H1 (cell line): ENCODE results near the gene POLG. TPM values are rescaled to one million over a fixed set of nuclear protein-coding genes. Genes with fewer than 3 reads are reported as not detected.

Experiments
- CTCF ChIA-PET: fragments of 300-600 bp; sonication (Branson Sonifier 250); formaldehyde crosslinking; loops from one replicate; lab custom pipeline; 2021; ENCODE audit not compliant: partially characterized antibody; lab: Charles Lee
- POLR2A ChIA-PET: fragments of 300-600 bp; sonication (Branson Sonifier 250); formaldehyde crosslinking; loops from one replicate; lab custom pipeline; 2021; ENCODE audit warnings: inconsistent platforms; ENCODE audit not compliant: partially characterized antibody; lab: Charles Lee
- DNase-seq, 2 experiments: peaks; one replicate each; pipeline versions ENCODE4 v3.0.0 to v3.0.0-alpha.2; 2010 to 2022; ENCODE audit warnings: low spot score in 2 of 2, low read depth in 1 of 2, mixed read lengths in 1 of 2
- FAIRE-seq: peaks from 2 replicates; lab custom pipeline; 2011; peaks lifted over from hg19 to GRCh38; lab: Jason Lieb, UNC
- H2AFZ ChIP-seq: 2 replicates; pipeline ENCODE4 v1.8.1; 2012; ENCODE audit warnings: low read length, inconsistent platforms
- H2AK5ac ChIP-seq: 2 replicates; pipeline ENCODE4 v1.6.1; 2013; ENCODE audit warnings: low read depth, low read length
- H2BK120ac ChIP-seq: replicated peaks from 2 replicates; pipeline ENCODE3; 2013; ENCODE audit warnings: low read depth, low read length, inconsistent platforms
- H2BK12ac ChIP-seq: 2 replicates; pipeline ENCODE4 v1.6.1; 2013; ENCODE audit warnings: low read depth, low read length
- H2BK15ac ChIP-seq: 2 replicates; pipeline ENCODE4 v1.6.1; 2013; ENCODE audit warnings: low read length
- H2BK20ac ChIP-seq: 2 replicates; pipeline ENCODE4 v1.6.1; 2013; ENCODE audit warnings: low read length
- H2BK5ac ChIP-seq: 2 replicates; pipeline ENCODE4 v1.6.1; 2013; ENCODE audit warnings: low read depth, low read length
- H3K14ac ChIP-seq: 2 replicates; pipeline ENCODE4 v1.6.1; 2013; ENCODE audit warnings: inconsistent platforms; ENCODE audit not compliant: insufficient read length
- H3K18ac ChIP-seq: 2 replicates; pipeline ENCODE4 v1.6.1; 2013; ENCODE audit warnings: low read length; ENCODE audit errors: extremely low read depth
- H3K23ac ChIP-seq: 2 replicates; pipeline ENCODE4 v1.6.1; 2013; ENCODE audit warnings: inconsistent platforms; ENCODE audit not compliant: insufficient read length
- H3K23me2 ChIP-seq: 2 replicates; pipeline ENCODE4 v1.6.1; 2013; ENCODE audit warnings: low read depth, low read length
- H3K27ac ChIP-seq: 2 replicates; pipeline ENCODE4 v1.6.1; 2011; ENCODE audit warnings: low read depth, low read length, inconsistent platforms
- H3K27me3 ChIP-seq, 4 experiments: replicated peaks in 1 of 4; 1 replicate in 1 of 4; 2 replicates in 3 of 4; pipeline versions ENCODE4 v1.6.1 to v1.8.1; 2011 to 2013; ENCODE audit warnings: low read length in 3 of 4, mild to moderate bottlenecking in 3 of 4, inconsistent platforms in 2 of 4, mixed read lengths in 2 of 4, moderate library complexity in 1 of 4; ENCODE audit not compliant: control insufficient read depth in 3 of 4, insufficient read depth in 3 of 4; ENCODE audit errors: extremely low read depth in 1 of 4
- H3K36me3 ChIP-seq, 4 experiments: 2 replicates each; pipeline versions ENCODE4 v1.6.1 to v1.8.1; 2011 to 2013; ENCODE audit warnings: mild to moderate bottlenecking in 4 of 4, low read length in 3 of 4, moderate library complexity in 2 of 4, control low read depth in 1 of 4, inconsistent platforms in 1 of 4; ENCODE audit not compliant: insufficient read depth in 4 of 4, control insufficient read depth in 2 of 4
- H3K4ac ChIP-seq: replicated peaks from 2 replicates; pipeline ENCODE3; 2013; ENCODE audit warnings: low read length, low read depth, mixed read lengths, inconsistent platforms; ENCODE audit not compliant: insufficient read length
- H3K4me1 ChIP-seq, 4 experiments: replicated peaks in 1 of 4; 1 replicate in 1 of 4; 2 replicates in 3 of 4; pipeline versions ENCODE4 v1.6.1 to v1.8.1; 2011 to 2013; ENCODE audit warnings: low read length in 3 of 4, inconsistent platforms in 2 of 4, mixed read lengths in 1 of 4; ENCODE audit not compliant: insufficient read depth in 4 of 4, control insufficient read depth in 3 of 4
- H3K4me2 ChIP-seq, 2 experiments: 2 replicates each; pipeline versions ENCODE4 v1.6.1 to v1.8.1; 2011 to 2013; ENCODE audit warnings: low read depth in 2 of 2, low read length in 2 of 2, control low read depth in 1 of 2, inconsistent platforms in 1 of 2, mild to moderate bottlenecking in 1 of 2; ENCODE audit not compliant: insufficient read depth in 1 of 2
- H3K4me3 ChIP-seq, 4 experiments: fragments of 200-600, 300-600 bp in 1 of 4; sonication (generic), shearing (Covaris generic), sonication (Bioruptor Twin) in 1 of 4; 2 replicates each; pipeline versions ENCODE4 v1.5.1 to v1.8.1; 2011 to 2016; ENCODE audit warnings: low read length in 4 of 4, low read depth in 3 of 4, control low read depth in 2 of 4, inconsistent platforms in 2 of 4, mild to moderate bottlenecking in 2 of 4, mixed read lengths in 1 of 4, moderate library complexity in 1 of 4; ENCODE audit not compliant: insufficient read depth in 2 of 4; ENCODE audit errors: extremely low read depth in 1 of 4
- H3K56ac ChIP-seq: replicated peaks from 2 replicates; pipeline ENCODE3; 2013; ENCODE audit warnings: low read depth, mild to moderate bottlenecking, mixed read lengths, low read length, inconsistent platforms; ENCODE audit not compliant: insufficient read length
- H3K79me1 ChIP-seq: 2 replicates; pipeline ENCODE4 v1.6.1; 2013; ENCODE audit warnings: low read depth, low read length, control low read depth
- H3K79me2 ChIP-seq, 2 experiments: 2 replicates each; pipeline versions ENCODE4 v1.6.1 to v1.8.1; 2012 to 2013; ENCODE audit warnings: low read length in 2 of 2, mild to moderate bottlenecking in 2 of 2, inconsistent platforms in 1 of 2; ENCODE audit not compliant: insufficient read depth in 2 of 2, control insufficient read depth in 1 of 2
- H3K9ac ChIP-seq, 4 experiments: replicated peaks in 1 of 4; 1 replicate in 1 of 4; 2 replicates in 3 of 4; pipeline versions ENCODE4 v1.6.1 to v1.8.1; 2011 to 2013; ENCODE audit warnings: low read depth in 3 of 4, low read length in 3 of 4, control low read depth in 2 of 4, mild to moderate bottlenecking in 2 of 4, moderate library complexity in 2 of 4, inconsistent platforms in 1 of 4; ENCODE audit errors: extremely low read depth in 1 of 4
- H3K9me3 ChIP-seq, 2 experiments: 2 replicates each; pipeline versions ENCODE4 v1.6.1 to v1.8.1; 2012 to 2013; ENCODE audit warnings: mild to moderate bottlenecking in 2 of 2, moderate library complexity in 2 of 2, control low read depth in 1 of 2, inconsistent platforms in 1 of 2, low read depth in 1 of 2, low read length in 1 of 2, mixed read lengths in 1 of 2; ENCODE audit not compliant: insufficient read depth in 2 of 2
- H4K20me1 ChIP-seq, 2 experiments: replicated peaks in 1 of 2; 2 replicates each; pipeline versions ENCODE3 to v1.8.1; 2011 to 2013; ENCODE audit warnings: inconsistent platforms in 2 of 2, low read length in 2 of 2, mild to moderate bottlenecking in 1 of 2; ENCODE audit not compliant: insufficient read depth in 2 of 2, control insufficient read depth in 1 of 2
- H4K5ac ChIP-seq: 2 replicates; pipeline ENCODE4 v1.6.1; 2013; ENCODE audit warnings: low read length, low read depth, mixed read lengths, inconsistent platforms; ENCODE audit not compliant: insufficient read length
- H4K8ac ChIP-seq: 2 replicates; pipeline ENCODE4 v1.8.0; 2013; ENCODE audit warnings: mild to moderate bottlenecking, moderate library complexity, low read length, inconsistent platforms; ENCODE audit not compliant: insufficient read depth; ENCODE audit errors: extremely low read depth
- H4K91ac ChIP-seq: replicated peaks from 2 replicates; pipeline ENCODE3; 2013; ENCODE audit warnings: low read length, mixed read lengths, inconsistent platforms; ENCODE audit not compliant: insufficient read length
- CBX5 ChIP-seq: fragments of 300-800, 300-1000 bp; sonication (generic); IDR thresholded peaks from 2 replicates; pipeline ENCODE4 v1.7.1; 2016; ENCODE audit warnings: antibody characterized with exemption, low read length, low read depth
- EZH2 ChIP-seq: fragments of 200-600 bp; sonication (generic); IDR thresholded peaks from 2 replicates; pipeline ENCODE4 v1.7.1; 2012; ENCODE audit warnings: low read depth, mild to moderate bottlenecking, moderate library complexity, low read length, inconsistent platforms; ENCODE audit not compliant: severe bottlenecking
- POU5F1 ChIP-seq: IDR thresholded peaks from 2 replicates; pipeline ENCODE4 v1.6.1; 2011; ENCODE audit warnings: low read depth, mild to moderate bottlenecking, low read length, moderate library complexity
- RNF2 ChIP-seq: fragments of 200-900, 300-1000 bp; sonication (generic); IDR thresholded peaks from 2 replicates; pipeline ENCODE4 v1.7.1; 2016; ENCODE audit warnings: borderline replicate concordance, low read depth, mild to moderate bottlenecking, antibody characterized with exemption, low read length; ENCODE audit not compliant: poor library complexity, severe bottlenecking; ENCODE audit errors: missing control alignments
- SUZ12 ChIP-seq: fragments of 200-600 bp; sonication (generic); IDR thresholded peaks from 2 replicates; pipeline ENCODE4 v1.6.1; 2012; ENCODE audit warnings: mild to moderate bottlenecking, inconsistent platforms, low read length, moderate library complexity, mixed read lengths
- WGBS, 2 experiments: shearing (Covaris generic) in 1 of 2; methylation state at CpG; one replicate each; pipeline versions ENCODE4 v1.1.6 to v1.1.7; 2013 to 2015; ENCODE audit warnings: low lambda C conversion rate in 2 of 2, mixed read lengths in 2 of 2, inconsistent platforms in 1 of 2, low coverage in 1 of 2, missing lambda C conversion rate in 1 of 2; ENCODE audit not compliant: insufficient replicate concordance in 2 of 2, insufficient coverage in 1 of 2, insufficient read length in 1 of 2; ENCODE audit errors: extremely low coverage in 1 of 2, missing lambda C conversion rate in 1 of 2; 5-methylcytosine and 5-hydroxymethylcytosine counted together
- polyA plus RNA-seq, 7 experiments: library from polyadenylated mRNA; depleted of rRNA in 3 of 7; stranded (reverse) in 5 of 7; unstranded in 2 of 7; fragments of >200 nt in 5 of 7; fragments of 200-250 nt in 2 of 7; gene quantifications; 1 replicate in 5 of 7; 2 replicates in 1 of 7; 4 replicates in 1 of 7; pipeline versions ENCODE4 v1.2.1 to v1.2.3, GENCODE V29; 2011 to 2013; ENCODE audit warnings: missing spikeins in 2 of 7, mixed read lengths in 2 of 7
- total RNA-seq: library from RNA; stranded (reverse); fragmentation: NEBNext Ultra II Directional; extraction: Animal tissue kit (Norgen Biotek cat#: 25700); gene quantifications from 2 replicates; pipeline ENCODE4 v1.2.1, GENCODE V29; 2021
- TF ChIP-seq, protein P1 (sequence below): IDR thresholded peaks from 2 replicates; pipeline ENCODE4 v1.6.1; 2012; ENCODE audit warnings: inconsistent platforms

The POLG gene
- total and polyA plus RNA-seq, 2 of the 8 experiments (the other 6 are each of a cell fraction or from before 2014, with no cell fraction given), result 14.8 to 52.3 TPM

DNA sequence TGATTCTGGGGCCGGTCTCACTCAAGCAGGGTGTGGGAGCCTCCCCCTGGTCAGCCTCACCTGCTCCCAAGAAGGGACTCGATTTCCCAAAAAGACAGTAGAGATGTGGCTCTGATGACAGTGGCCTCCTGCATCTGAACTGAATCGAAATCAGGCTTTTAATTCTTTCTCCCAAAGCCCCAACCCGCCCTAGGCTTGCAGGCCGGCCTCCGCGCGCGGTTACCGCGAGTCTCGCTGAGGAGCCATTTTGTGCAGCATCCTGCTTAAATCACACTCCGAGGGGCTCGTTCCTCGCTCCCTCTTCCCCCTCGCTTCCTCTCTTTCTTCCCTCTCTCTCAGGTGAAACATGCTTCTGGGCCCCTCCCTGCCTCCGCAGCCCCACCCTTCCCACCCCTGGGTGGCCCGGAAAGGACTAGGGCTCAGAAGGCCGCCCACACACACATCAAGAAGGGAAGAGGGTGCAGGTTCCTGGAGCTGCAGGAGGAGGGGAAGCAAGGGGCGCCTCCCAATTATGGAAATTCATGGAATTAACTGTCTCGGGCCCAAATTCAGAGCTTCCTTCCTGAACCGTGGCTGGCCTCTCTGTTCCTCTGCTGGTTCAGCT lies 30.9 kb upstream of the POLG start:
- peak overlapping the region in 1 of 2 experiments; percentile 7; a peak in 1 of 4 replicates for H3K4me2 ChIP-seq
- no peak overlapping the region for H2AFZ ChIP-seq
- no peak overlapping the region for H3K4ac ChIP-seq
- no peak overlapping the region for H2BK120ac ChIP-seq
- H3K9ac ChIP-seq, result no peak overlapping the region
- no peak overlapping the region for H4K5ac ChIP-seq
- H3K14ac ChIP-seq, result no peak overlapping the region
- H2BK12ac ChIP-seq, result no peak overlapping the region
- TF ChIP-seq POU5F1 (no peak), RNF2 (peak; percentile 20), EZH2 (peak; percentile 16), CBX5 (no peak), SUZ12 (no peak; the same call in none of the 2 replicates)
- TF ChIP-seq, protein P1, sequence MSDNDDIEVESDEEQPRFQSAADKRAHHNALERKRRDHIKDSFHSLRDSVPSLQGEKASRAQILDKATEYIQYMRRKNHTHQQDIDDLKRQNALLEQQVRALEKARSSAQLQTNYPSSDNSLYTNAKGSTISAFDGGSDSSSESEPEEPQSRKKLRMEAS, result no peak
- no peak overlapping the region for H2BK5ac ChIP-seq
- no peak overlapping the region for H2BK15ac ChIP-seq
- no peak overlapping the region for H2AK5ac ChIP-seq
- H3K56ac ChIP-seq, result no peak overlapping the region
- H3K79me2 ChIP-seq, result no peaks in the 10 kb centered on the region
- H4K20me1 ChIP-seq, result peaks cover 20 to 39% of the 10 kb centered on the region in 2 experiments
- H3K23me2 ChIP-seq, result peaks cover 5% of the 10 kb centered on the region; the same call in 1 of the 2 replicates
- no peak overlapping the region for H3K18ac ChIP-seq
- no peak overlapping the region for H3K4me3 ChIP-seq
- WGBS, 2 experiments, result 16% methylated on average over 12 of the region's 22 CpGs; no CpG with 5 or more reads in 1 of the 2 experiments
- no peak overlapping the region for H4K91ac ChIP-seq
- H3K4me1 ChIP-seq, result peaks cover 5 to 37% (median 19%) of the 10 kb centered on the region in 4 experiments
- peaks cover 96 to 100% (median 100%) of the 10 kb centered on the region in 4 experiments for H3K27me3 ChIP-seq
- no peak overlapping the region for H3K27ac ChIP-seq
- H3K36me3 ChIP-seq, result peaks cover 0 to 7% (median 0%) of the 10 kb centered on the region in 4 experiments; a peak in 1 of 8 replicates
- H3K79me1 ChIP-seq, result no peaks in the 10 kb centered on the region
- ChIA-PET CTCF (interaction anchor here (1.5 to 18.6 kb wide), 6 partner anchors 7 to 107 kb away, joined by 3 to 412 read pairs (median 42); no protein-coding TSS in a partner anchor), POLR2A (interaction anchor here (0.9 kb wide), 1 partner anchor 12 kb away, joined by 3 read pairs; no protein-coding TSS in a partner anchor)
- DNase-seq (peak in 1 of 2 experiments; percentile 55), FAIRE-seq (no peak)
- H2BK20ac ChIP-seq, result no peak overlapping the region
- H4K8ac ChIP-seq, result no peak overlapping the region
- H3K23ac ChIP-seq, result no peak overlapping the region
- H3K9me3 ChIP-seq, result no peaks in the 10 kb centered on the region; a peak in 1 of 4 replicates
